Heart left ventricle (tissue), 16 donors: ENCODE measurements around the gene BABAM1. TPM values are rescaled to one million over a fixed set of nuclear protein-coding genes. Genes with fewer than 3 reads are reported as not detected.

ENCODE experiments used
- ATAC-seq, 4 donors: fragments of 200-7000 bp; cut with Tn5 transposase; one replicate each; pipeline ENCODE4 v1.9.1; 2020 to 2022; ENCODE audit warnings: moderate library complexity in 4 of 4, mild to moderate bottlenecking in 3 of 4, moderate number of reproducible peaks in 1 of 4
- DNase-seq, 5 donors: peaks; one replicate each; pipeline ENCODE4 v3.0.0-alpha.2; 2020
- H3K27ac ChIP-seq, 12 donors: fragments of 200-600 bp; sonication (generic) in 4 of 12; one replicate each; pipeline versions ENCODE4 v1.5.0 to v1.8.0; 2016 to 2022; ENCODE audit warnings: mild to moderate bottlenecking in 2 of 12
- H3K27me3 ChIP-seq, 9 donors: fragments of 200-600 bp; sonication (generic) in 2 of 9; one replicate each; pipeline versions ENCODE4 v1.5.1 to v1.8.0; 2016 to 2022; ENCODE audit warnings: mild to moderate bottlenecking in 3 of 9
- H3K36me3 ChIP-seq, 9 donors: fragments of 200-600 bp; sonication (generic) in 2 of 9; one replicate each; pipeline versions ENCODE4 v1.5.0 to v1.8.0; 2018 to 2022; ENCODE audit warnings: mild to moderate bottlenecking in 2 of 9
- H3K4me1 ChIP-seq, 12 donors: fragments of 200-600 bp; sonication (generic) in 4 of 12; one replicate each; pipeline versions ENCODE4 v1.5.0 to v1.8.0; 2016 to 2022; ENCODE audit warnings: mild to moderate bottlenecking in 3 of 12
- H3K4me3 ChIP-seq, 12 donors: fragments of 200-600 bp; sonication (generic) in 4 of 12; one replicate each; pipeline versions ENCODE4 v1.5.0 to v1.8.0; 2017 to 2022; ENCODE audit warnings: mild to moderate bottlenecking in 9 of 12, moderate library complexity in 4 of 12
- H3K9me3 ChIP-seq, 12 donors: fragments of 200-600 bp; sonication (generic) in 4 of 12; one replicate each; pipeline versions ENCODE4 v1.5.0 to v1.8.0; 2016 to 2022; ENCODE audit warnings: mild to moderate bottlenecking in 1 of 12
- CTCF ChIP-seq, 12 donors: fragments of 200-600 bp; sonication (generic) in 4 of 12; IDR thresholded peaks; one replicate each; pipeline versions ENCODE4 v1.5.0 to v1.8.0; 2018 to 2022; ENCODE audit warnings: antibody characterized with exemption in 12 of 12, mild to moderate bottlenecking in 5 of 12
- POLR2A ChIP-seq, 2 donors: fragments of 450-650 bp; IDR thresholded peaks; one replicate each; pipeline ENCODE4 v1.6.1; 2017; ENCODE audit warnings: antibody characterized with exemption in 2 of 2, mild to moderate bottlenecking in 2 of 2, moderate library complexity in 2 of 2
- WGBS, 4 donors: extraction: QIAGEN DNeasy Blood & Tissue Kit in 2 of 4; methylation state at CpG; one replicate each; pipeline versions ENCODE4 v1.1.5 to v1.1.7; 2013 to 2018; 5-methylcytosine and 5-hydroxymethylcytosine counted together
- intact Hi-C, 10 donors: fragments of 100-400 bp; cut with DNase I; formaldehyde crosslinking; loops; one replicate each; pipeline versions ENCODE4 v1.11.1 to v1.14.2; 2022
- polyA plus RNA-seq, 2 donors: library from polyadenylated mRNA; stranded (reverse); fragments of 200-250 nt; gene quantifications; one replicate each; pipeline ENCODE4 v1.2.3, GENCODE V29; 2013
- total RNA-seq, 9 donors: library from RNA; depleted of rRNA in 2 of 9; stranded (reverse); fragments of >200 nt in 2 of 9; fragmentation: NEBNext Ultra II Directional in 3 of 9; extraction: Animal tissue kit (Norgen Biotek cat#: 25700) in 3 of 9; gene quantifications; one replicate each; pipeline versions ENCODE4 v1.1.0 to v1.2.4, GENCODE V29; 2016 to 2023
- donor health status: ischemic (EF 13 %, LVEDD 7.1; RV severe dilation, severe dysfunction).
- donor health status: healthy with polysubstance abuse.
- donor health status: DM: no; HTN: yes; CAD: no.
- donor health status: DM: no; HTN: no; CAD: no.
- donor health status: ischemic (EF 25% LVEDD 6.9; RV normal size, moderate dysfunction).
- donor health status: ischemic (EF 25% LVEDD 5.7; RV mildly dilated, moderate dysfunction).
- donor health status: healthy.
- donor health status: DM: yes; HTN: yes; CAD: no.
- donor health status: ischemic (EF 35%, LVEDD 5.7; RV mildly dilated, moderate dysfunction).
- donor health status: nonischemic (EF 11% LVEDD 7.7; RV severe dilation, severe dysfunction).
- donor health status: DM: yes; HTN: yes; CAD: no.
- donor health status: PGD.
- donor health status: ischemic (EF 29% LVEDD 5.4; RV normal size, mild dysfunction).
- donor health status: nonischemic (EF 23%, LVEDD 6.1; RV moderate dilation, normal function).

The BABAM1 gene
- total and polyA plus RNA-seq, 11 donors = 60.9 to 92.4 (median 73.5) TPM

GRCh38 chr19:17254636-17255035 lies 12.6 kb upstream of the BABAM1 start:
- WGBS, 4 donors = 86 to 88% (median 86%) methylated on average over 10 of the region's 10 CpGs

GRCh38 chr19:17255150-17255621 lies 12.1 kb upstream of the BABAM1 start:
- H3K9me3 ChIP-seq = peaks cover 0 to 12% (median 2%) of the 10 kb centered on the region in 12 donors

More at GRCh38 chr19:17254636-17255035, 12.6 kb upstream of the BABAM1 start:
- Histone ChIP-seq H3K9me3 (peaks cover 0 to 8% (median 1%) of the 10 kb centered on the region in 12 donors), H3K4me3 (no peak overlapping the region), H3K27ac (no peak overlapping the region), H3K4me1 (no peaks in the 10 kb centered on the region), H3K27me3 (no peaks in the 10 kb centered on the region), H3K36me3 (peaks cover 0 to 63% (median 23%) of the 10 kb centered on the region in 9 donors)
- ATAC-seq = no peak
- no peak for DNase-seq
- no peak for TF ChIP-seq POLR2A (IDR thresholded peaks at IDR 0.05)
- no peak for TF ChIP-seq CTCF (IDR thresholded peaks at IDR 0.05)
- intact Hi-C loops = no loop called here

GRCh38 chr19:17256130-17256529 lies 11.1 kb upstream of the BABAM1 start:
- H3K36me3 ChIP-seq = peaks cover 0 to 64% (median 20%) of the 10 kb centered on the region in 9 donors
- intact Hi-C loops = no loop called here

More at GRCh38 chr19:17255150-17255621, 12.1 kb upstream of the BABAM1 start:
- H3K4me3 ChIP-seq = no peak overlapping the region
- no peak overlapping the region for H3K27ac ChIP-seq
- no peak for DNase-seq
- no peaks in the 10 kb centered on the region for H3K27me3 ChIP-seq
- 71 to 78% (median 77%) methylated on average over 18 of the region's 18 CpGs for WGBS, 4 donors
- intact Hi-C loops = no loop called here
- peaks cover 0 to 65% (median 21%) of the 10 kb centered on the region in 9 donors for H3K36me3 ChIP-seq
- ATAC-seq = no peak
- TF ChIP-seq POLR2A (IDR thresholded peaks at IDR 0.05) = no peak
- no peaks in the 10 kb centered on the region for H3K4me1 ChIP-seq

GRCh38 chr19:17259118-17259780 lies 8.0 kb upstream of the BABAM1 start:
- WGBS, 4 donors = 92 to 99% (median 95%) methylated on average over 9 of the region's 9 CpGs
- ATAC-seq (no peak), DNase-seq (no peak)
- intact Hi-C loops = no loop called here
- Histone ChIP-seq H3K4me1 (peaks cover 0 to 7% (median 0%) of the 10 kb centered on the region in 12 donors), H3K9me3 (peaks cover 0 to 12% (median 2%) of the 10 kb centered on the region in 12 donors), H3K4me3 (no peak overlapping the region), H3K27me3 (no peaks in the 10 kb centered on the region), H3K36me3 (peaks cover 0 to 46% (median 13%) of the 10 kb centered on the region in 9 donors), H3K27ac (no peak overlapping the region)
- no peak for TF ChIP-seq POLR2A (IDR thresholded peaks at IDR 0.05)
- TF ChIP-seq CTCF (IDR thresholded peaks at IDR 0.05) = no peak

More at GRCh38 chr19:17256130-17256529, 11.1 kb upstream of the BABAM1 start:
- Histone ChIP-seq H3K9me3 (peaks cover 0 to 12% (median 2%) of the 10 kb centered on the region in 12 donors), H3K27ac (no peak overlapping the region), H3K27me3 (no peaks in the 10 kb centered on the region), H3K4me1 (peaks cover 0 to 7% (median 0%) of the 10 kb centered on the region in 12 donors), H3K4me3 (no peak overlapping the region)
- TF ChIP-seq CTCF (IDR thresholded peaks at IDR 0.05) (no peak), POLR2A (IDR thresholded peaks at IDR 0.05) (no peak)
- 83 to 91% (median 88%) methylated on average over 3 of the region's 3 CpGs for WGBS, 4 donors
- DNase-seq (no peak), ATAC-seq (no peak)
